HG02970 (cell line): ENCODE data around the gene PSMB2.

Experiments
- ATAC-seq: cut with Tn5 transposase; IDR thresholded peaks from one replicate; pipeline ENCODE4 v1.9.1; 2021; ENCODE audit warnings: mild to moderate bottlenecking, moderate library complexity, moderate number of reproducible peaks; ENCODE audit not compliant: unreplicated experiment, low FRiP score

Gene PSMB2

DNA sequence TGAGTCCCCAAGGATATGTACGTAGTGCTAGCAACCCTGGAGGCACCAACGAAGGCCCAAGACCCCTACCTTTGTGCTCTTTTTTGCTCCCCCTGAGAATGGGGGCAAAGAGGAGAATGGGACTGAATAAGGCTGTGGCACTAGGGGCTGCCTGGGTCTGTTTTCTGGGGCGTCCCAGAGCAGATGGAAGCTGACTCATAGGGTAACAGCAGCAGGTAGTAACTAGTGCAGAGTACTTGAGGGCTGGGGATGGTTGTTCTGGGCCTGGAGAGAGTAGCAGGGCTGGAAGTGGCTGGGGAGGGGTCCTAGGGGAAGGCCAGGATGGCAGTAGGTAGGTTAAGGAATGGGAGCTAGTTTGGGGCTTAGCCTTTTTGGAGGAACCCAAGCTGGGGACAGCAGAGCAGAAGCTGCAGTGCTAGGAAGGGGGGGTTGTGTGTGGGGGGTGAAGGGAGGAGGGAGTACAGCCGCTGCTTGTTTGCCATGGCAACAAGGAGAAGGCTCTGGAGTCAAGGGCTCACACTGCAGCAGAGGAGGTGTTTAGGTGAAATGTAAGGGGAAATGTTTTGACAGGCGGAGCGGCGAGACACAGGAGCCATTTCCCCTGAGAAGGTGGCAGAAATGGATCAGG is 81.9 kb downstream of the PSMB2 start:
- ATAC-seq, result no peak

DNA sequence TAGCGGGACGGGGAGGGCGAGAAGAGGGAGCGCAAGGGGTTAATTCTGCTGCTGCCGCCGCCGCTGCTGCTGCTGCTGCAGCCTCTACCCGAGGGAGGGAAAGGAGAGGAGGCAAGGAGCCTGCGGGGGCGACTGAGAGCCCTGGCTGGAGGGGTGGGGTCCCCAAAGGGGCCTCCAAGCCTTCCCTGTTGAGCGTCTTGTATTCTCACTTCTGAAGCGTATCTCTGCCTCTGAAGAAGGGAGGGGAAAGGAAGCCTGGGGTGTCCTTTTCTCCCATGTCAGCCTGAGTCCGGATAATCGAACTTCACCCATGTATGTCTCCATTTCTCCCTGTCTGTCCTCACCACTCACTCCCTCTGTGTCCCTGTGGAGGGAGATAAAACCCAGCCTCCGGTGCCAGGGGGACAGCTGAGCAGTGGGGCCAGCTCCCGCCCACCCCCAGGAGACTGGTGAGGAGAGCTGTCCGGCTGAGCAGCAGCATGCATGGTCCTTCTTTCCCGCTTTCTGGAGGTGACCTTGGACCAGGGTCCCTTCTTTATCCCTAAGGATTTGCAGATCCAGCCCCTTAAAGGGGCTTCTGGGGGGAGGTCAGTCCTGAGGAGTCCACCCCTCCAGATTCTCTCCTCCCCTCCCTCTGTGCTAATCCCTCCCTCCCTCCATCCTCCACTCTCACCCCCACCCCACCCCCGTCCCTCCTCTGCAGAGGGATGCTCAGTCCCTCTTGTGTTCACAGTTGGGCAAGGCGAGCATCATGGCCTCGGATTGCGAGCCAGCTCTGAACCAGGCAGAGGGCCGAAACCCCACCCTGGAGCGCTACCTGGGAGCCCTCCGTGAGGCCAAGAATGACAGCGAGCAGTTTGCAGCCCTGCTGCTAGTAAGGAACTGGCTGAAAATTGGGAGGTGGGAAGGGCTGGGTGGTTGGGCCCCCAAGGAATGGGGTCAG is 82.7 kb downstream of the PSMB2 start:
- no peak for ATAC-seq

DNA sequence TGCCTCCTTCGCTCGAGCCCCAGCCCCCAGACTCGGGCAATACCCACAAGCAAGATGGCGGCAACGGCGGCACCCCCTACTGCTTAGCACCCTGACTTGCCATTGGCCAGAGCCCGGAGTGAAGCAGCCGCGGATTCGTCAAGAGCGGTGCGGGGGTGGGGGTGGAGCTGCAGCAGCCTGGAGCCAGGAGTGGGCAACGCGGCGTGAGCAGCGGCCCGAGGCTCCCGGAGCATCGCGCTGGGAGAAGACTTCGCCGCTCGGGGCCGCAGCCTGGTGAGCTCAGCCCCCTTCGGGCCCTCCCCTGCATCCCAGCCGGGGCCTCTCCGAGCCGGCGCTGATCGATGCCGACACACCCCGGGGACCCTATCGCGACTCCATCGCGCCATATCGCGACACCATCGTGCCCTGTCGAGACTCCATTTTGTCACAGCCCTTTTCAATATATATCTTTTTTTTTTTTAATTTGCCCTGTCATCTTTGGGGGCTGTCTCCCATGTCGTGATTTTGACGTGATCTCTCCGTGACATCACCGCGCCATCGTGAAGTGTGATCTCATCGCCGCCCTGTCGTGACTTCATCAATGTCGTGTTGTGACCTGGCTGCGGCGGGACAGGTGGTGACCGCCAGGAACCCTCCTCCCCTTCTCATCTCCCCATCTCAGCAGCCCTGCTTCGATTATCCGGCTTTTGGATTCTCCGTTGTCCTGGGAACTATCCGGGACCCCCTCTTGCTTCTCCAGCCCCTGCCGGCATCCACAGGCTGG is 83.5 kb downstream of the PSMB2 start, which contains the start of gene NCDN:
Gene NCDN, plus strand, starts transcription at position 189 of the 763 bp plus-strand sequence. Its CDS starts 392 bp downstream, at position 581.
- ATAC-seq, result peak; percentile 81

GRCh38 chr1:35557118-35557610 is 84.2 kb downstream of the PSMB2 start, which contains the start of gene KIAA0319L:
Gene KIAA0319L (minus strand): TSS chr1:35557403. CDS start chr1:35554491, 2,912 bp downstream.
- peak; percentile 77 for ATAC-seq

GRCh38 chr1:35556484-35557117 is 84.7 kb downstream of the PSMB2 start:
- ATAC-seq, result no peak

DNA sequence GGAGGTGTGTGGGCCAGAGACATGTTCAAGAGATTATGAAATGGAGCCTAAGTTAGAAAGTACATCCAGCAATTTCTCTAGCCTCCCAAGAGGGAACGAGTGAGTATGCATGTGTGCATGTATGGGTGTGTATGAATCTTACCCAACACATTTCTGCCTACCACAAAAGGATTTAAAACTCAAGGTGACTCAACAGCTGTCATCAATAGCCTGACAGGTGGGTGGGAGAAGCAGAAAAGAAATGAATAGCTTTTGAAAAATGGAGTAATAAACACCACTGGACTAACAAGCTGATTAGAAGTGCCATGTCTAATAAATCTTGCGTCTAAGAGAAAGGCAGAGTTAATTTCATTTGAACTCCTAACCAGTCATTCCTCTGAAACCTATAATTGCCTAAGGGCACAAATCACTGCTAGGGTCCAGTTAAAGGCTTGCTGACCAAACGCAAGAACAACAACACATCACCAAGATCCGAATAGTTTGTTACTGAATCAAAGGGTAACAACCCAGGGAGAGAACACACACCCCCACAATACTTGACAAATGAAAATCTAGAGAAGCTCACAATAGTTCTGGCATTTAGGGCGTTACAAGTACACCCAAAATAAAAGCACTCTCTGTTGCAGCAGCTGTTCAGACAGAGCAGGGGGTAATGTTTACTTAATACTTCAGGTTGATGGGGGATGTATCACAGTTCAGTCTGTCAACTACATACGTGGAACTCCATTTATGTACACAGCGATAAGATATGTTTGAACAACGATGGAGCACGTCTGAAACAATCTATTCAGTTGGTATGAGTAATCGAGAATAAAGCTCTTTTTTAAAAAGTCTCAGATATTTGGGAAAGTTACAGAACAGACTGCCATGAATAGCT is 85.5 kb downstream of the PSMB2 start:
- ATAC-seq, result no peak

DNA sequence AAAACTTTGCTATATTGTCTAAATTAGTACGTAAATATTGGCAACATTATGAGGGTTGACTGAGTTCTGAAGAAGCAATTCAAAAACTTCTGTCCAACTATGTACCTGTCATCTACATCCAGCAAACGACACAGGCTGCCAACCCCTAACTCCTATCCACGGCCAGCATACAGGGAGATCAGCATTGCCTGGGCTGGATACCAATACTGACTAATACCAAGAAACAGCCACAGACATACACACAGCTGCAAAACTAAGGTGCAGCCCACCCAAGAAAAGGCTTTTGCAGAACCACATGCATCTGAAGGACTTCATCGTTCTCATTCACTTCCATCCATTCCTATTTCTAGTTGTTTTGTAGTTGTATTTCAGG is 86.1 kb downstream of the PSMB2 start:
- no peak for ATAC-seq

DNA sequence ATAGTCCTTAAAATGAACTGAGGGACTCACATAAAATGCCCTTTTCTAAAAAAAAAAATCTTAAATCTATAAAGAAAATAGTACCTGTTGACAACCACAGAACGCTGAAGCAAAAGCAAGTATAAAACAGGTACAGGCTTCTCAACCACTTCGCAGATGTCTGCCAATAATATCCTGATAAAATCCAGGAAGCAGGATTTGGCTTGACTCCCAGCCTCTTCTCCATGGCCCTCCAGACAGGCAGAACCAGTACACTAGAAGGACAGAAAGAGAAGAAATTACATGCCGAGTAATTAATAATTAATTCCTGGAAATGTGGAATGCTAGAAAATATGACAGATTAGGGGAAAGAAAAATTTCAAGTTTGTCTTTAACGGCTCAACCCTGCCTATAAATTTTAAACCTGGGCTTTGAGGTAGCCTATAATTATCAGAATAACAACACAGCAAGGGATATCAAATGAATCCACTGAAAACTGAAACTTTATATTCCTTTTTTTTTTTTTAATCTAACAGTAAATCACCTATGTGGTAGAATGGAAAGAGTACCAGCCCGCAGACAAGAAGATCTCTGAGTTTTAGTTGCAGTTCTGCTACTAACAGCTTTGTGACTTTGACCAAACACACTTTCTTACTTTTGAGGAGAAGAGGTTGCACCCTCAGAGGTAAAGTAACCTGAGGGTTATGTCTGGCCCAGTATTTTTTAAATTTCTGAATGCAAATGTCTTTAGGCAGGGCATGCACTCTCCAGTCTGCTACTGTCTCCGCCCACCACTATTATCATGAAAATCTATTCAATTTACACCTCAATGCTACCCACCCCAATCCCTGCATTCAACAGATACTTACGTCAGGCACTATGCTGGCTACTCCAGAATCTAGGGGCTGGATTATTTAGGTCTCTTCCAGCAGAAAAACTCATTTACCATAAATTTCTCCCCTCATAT is 86.8 kb downstream of the PSMB2 start:
- no peak for ATAC-seq

GRCh38 chr1:35553851-35554250 is 87.5 kb downstream of the PSMB2 start:
- no peak for ATAC-seq
